HL-60/S4 treated with retinoic acid at 250 ng/mL for 4 days and 3 days (cell line): Measurements from ENCODE around the gene TUBB3.
"Not testable (repeated sequence)": the region's sequence is repeated elsewhere in the genome, so short reads cannot be mapped to it uniquely, and the experiment has no call there.

Experiments used
- in situ Hi-C: fragments of 300-500 bp; cut with MboI; formaldehyde crosslinking; loops from 2 replicates; pipeline ENCODE4 v1.7.0; 2022; ENCODE audit warnings: low sequenced_read_pairs

Gene TUBB3

DNA sequence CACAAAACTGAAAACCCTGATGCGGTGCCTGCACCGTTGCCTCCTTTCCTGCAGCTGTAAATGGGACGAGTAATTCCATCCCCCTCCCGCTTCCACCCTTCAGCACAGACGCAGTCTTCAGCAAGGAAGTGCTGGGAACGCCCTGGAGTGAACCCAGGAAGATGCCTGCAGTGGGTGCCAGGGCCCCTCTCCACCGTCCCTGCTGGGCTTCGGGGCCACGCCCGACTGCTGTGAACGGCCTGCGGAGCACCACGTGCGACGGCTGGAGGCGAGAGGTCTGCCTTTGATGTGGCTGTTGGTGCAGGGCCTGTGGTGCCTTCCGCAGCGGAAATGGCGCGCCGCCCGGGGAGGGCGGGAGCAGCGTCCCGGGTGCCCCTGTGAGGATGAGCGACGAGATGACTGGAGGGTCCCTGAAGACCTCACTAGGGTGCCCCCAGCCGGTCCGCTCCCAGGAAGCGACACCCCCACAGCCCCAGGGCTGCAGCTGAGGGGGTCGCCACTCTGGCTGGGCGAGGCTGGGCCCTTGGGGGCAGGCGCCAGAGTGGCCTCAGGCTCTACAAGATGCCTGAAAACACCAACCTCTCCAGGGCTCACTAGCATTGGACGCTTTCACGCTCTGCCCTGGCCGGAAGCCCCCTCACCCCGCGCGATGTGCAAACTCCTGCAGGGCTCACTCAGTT is 5.2 kb upstream of the TUBB3 start:
- in situ Hi-C loops, result no loop called here

DNA sequence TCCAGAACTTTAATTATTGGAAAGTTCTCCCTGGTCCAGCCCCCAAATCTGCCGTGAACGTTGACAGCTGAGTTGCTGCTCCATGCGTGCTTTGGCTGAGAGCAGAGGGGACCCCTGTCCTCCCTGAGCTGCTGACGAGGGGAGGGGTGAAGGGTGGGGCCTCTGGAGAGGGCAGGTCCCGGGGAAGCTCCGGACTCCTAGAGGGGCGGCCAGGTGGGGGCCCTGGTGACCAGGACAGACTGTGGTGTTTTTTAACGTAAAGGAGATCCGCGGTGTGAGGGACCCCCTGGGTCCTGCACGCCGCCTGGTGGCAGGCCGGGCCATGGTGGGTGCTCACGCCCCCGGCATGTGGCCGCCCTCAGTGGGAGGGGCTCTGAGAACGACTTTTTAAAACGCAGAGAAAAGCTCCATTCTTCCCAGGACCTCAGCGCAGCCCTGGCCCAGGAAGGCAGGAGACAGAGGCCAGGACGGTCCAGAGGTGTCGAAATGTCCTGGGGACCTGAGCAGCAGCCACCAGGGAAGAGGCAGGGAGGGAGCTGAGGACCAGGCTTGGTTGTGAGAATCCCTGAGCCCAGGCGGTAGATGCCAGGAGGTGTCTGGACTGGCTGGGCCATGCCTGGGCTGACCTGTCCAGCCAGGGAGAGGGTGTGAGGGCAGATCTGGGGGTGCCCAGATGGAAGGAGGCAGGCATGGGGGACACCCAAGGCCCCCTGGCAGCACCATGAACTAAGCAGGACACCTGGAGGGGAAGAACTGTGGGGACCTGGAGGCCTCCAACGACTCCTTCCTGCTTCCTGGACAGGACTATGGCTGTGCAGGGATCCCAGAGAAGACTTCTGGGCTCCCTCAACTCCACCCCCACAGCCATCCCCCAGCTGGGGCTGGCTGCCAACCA is 4.4 kb upstream of the TUBB3 start, which contains the start of gene MC1R:
Gene MC1R, plus strand, starts transcription at position 410 of the 895 bp plus-strand sequence. Its CDS starts 397 bp downstream, at position 807.
- in situ Hi-C loops, result no loop called here

DNA sequence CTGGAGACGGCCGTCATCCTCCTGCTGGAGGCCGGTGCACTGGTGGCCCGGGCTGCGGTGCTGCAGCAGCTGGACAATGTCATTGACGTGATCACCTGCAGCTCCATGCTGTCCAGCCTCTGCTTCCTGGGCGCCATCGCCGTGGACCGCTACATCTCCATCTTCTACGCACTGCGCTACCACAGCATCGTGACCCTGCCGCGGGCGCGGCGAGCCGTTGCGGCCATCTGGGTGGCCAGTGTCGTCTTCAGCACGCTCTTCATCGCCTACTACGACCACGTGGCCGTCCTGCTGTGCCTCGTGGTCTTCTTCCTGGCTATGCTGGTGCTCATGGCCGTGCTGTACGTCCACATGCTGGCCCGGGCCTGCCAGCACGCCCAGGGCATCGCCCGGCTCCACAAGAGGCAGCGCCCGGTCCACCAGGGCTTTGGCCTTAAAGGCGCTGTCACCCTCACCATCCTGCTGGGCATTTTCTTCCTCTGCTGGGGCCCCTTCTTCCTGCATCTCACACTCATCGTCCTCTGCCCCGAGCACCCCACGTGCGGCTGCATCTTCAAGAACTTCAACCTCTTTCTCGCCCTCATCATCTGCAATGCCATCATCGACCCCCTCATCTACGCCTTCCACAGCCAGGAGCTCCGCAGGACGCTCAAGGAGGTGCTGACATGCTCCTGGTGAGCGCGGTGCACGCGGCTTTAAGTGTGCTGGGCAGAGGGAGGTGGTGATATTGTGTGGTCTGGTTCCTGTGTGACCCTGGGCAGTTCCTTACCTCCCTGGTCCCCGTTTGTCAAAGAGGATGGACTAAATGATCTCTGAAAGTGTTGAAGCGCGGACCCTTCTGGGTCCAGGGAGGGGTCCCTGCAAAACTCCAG is 3.4 kb upstream of the TUBB3 start:
- in situ Hi-C loops, result no loop called here

DNA sequence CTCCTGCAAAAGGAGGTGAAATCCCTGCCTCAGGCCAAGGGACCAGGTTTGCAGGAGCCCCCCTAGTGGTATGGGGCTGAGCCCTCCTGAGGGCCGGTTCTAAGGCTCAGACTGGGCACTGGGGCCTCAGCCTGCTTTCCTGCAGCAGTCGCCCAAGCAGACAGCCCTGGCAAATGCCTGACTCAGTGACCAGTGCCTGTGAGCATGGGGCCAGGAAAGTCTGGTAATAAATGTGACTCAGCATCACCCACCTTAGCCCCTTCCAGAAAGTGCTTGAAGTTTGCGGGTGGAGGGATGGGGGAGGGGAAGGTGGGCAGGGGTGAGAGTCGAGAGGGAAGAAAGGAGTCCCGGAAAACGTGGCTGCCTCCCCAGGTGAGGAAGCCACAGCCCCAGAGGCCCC is 2.4 kb upstream of the TUBB3 start:
- in situ Hi-C loops, result no loop called here

DNA sequence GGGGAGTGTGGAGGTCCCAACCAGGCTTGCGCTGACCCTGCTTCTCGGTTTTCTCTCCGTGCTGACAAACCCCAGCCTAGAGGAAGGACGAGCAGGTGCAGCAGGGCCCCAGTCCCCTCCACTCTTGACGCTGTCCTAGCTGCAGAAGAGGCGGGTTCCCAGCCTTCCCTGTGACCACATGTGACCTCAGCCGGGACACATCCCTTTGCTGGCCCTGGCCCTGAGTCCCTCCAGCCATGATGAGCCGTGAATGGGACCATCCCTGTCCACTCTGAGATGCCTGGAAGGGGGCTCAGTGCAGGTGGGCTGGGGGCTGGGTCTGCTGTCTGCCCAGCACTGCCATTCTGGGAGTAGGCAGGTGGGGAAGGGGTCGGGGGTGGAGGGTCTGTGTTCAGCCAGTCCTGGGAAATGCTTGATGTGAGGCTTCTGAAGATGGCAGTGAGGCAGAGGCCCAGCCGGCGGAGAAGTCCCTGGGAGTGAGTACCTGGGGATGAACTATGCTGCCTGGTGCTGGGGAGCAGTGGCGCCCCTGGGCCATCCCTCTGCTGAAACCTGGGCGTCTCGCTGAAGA is 1.9 kb upstream of the TUBB3 start:
- in situ Hi-C loops, result no loop called here

DNA sequence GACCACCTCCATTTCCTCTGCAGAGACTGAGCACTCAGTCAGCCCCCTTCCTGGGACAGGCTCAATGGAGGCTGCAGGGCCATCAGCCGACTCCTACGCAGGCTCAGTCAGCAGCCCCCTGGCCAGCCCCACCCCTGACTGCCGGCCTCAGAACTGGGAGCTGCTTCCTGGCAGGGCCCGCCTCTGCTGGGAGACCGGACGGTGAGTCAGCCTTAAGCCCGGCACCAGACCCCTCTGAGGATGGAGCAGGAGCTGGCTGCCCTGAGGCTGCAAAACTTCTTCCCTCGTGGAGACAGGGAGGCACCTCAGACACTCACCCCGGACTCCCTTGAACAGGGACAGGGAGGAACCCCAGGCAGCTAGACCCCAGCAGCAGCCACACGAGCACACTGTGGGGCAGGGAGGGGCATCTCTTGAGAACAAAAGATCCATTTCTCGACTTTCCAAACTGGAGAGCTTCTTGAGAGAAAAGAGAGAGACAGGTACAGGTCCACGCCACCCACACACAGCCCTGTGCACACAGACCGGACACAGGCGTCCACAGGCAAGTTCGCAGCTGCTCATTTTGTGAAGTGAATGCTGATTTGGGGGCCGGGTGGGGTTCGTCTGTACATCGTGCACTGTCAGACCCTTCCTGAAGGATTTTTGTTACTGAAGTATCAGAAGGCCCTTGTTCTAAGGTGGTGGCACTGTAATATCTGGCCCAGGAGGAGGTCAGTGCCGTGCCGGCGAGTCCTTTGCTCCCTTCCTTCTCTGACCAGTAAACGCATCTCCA is 1.3 kb upstream of the TUBB3 start:
- in situ Hi-C loops, result no loop called here

DNA sequence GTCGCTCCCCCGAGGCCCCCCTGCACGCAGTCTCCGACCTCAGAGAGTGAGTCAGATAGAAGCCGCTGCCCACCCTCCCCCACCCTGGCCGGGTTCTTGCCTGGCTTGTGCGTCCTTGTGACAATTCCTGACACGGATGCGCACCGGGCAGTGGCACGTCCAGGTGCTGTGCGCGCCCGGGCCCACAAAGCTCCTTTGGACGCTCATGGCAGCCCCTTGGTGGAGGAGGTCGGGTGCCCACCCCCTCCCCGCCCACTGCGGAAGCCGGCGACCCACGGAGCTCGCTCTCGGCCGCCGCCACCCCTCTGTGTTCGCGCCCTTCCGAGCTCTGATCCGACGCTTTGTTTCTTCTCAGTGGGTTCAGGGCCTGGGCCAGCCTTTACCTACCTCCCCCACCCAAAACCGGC is 662 bp upstream of the TUBB3 start:
- in situ Hi-C loops, result no loop called here

DNA sequence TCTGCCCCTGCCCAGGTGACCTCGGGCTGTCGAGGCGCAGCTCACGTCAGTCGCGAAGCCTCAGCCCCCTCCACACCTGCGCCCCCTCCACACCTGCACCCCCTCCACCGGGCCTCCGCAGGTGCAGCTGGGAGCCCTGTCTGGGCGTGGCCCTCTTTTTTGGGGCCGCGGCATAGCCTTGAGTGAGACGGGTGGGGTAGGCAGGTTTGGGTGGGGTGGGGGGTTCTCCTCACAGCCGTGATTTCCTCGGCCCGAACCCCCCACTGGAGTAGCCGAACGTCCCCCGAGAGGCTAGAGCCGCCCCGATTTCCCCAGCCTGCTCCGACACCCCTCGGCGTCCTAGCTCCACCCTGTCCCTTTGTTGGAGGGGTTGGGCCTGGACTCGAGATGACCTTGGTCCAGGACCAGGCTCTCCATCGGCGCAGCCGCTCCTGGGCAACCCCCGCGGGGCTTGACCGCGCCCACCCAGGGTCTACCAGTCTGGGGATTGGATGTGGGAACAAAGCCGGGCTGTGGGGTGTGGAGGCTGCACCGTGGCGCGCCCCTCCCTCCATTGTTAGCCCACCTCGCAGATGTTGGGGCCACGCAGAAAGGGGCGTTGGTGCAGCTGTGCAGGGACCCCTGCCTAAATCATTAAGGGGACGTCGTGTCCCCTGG is 626 bp downstream of the TUBB3 start:
- in situ Hi-C loops, result no loop called here

DNA sequence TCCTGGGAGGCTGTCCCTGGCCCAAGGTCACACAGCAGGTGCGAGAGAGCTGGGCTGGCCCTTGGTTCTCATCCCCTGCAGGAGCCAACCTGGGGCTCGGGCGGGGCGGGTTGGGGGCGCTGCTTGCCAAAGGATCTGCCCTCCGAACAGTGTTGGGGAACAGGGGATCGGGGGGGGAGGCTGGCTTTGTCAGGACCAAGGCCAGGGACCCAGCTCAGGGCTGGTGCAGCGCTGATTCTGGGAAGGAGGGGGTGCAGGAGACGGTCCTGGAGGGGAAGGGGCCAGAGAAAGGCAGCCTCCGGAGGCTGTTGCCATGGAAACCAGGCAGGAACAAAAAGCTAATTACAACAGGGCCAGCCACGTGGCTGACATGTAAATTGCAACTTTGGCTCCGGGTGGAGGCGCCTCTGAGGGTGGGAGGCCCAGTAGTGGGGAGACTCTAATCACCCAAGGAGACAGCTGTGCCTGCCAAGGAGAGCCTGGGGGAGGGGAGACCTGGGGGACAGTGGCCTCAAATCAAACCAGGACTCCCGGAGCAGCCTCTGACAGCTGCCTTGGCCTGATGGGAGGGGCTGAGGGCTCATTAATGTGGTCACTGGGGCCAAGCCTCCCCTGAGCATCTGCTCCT is 1.3 kb downstream of the TUBB3 start:
- in situ Hi-C loops, result no loop called here

DNA sequence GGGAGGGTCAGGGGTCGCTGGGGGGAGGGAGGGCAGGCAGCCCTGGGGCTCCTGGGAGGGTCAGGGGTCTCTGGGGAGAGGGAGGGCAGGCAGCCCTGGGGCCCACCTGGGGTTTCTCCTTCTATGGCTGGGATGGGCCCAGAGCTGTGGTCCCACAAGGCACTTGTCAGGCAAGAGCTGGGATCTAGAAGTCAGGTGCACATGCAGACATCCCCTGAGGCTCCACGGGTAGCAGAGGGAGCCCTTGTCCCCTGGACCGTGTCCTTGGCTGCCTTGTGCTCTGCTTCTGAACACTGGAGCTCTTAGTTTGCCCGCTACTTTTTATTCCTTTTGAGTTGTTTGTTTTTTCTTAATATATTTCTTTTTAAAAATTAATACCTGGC is 1.8 kb downstream of the TUBB3 start:
- in situ Hi-C loops, result no loop called here

DNA sequence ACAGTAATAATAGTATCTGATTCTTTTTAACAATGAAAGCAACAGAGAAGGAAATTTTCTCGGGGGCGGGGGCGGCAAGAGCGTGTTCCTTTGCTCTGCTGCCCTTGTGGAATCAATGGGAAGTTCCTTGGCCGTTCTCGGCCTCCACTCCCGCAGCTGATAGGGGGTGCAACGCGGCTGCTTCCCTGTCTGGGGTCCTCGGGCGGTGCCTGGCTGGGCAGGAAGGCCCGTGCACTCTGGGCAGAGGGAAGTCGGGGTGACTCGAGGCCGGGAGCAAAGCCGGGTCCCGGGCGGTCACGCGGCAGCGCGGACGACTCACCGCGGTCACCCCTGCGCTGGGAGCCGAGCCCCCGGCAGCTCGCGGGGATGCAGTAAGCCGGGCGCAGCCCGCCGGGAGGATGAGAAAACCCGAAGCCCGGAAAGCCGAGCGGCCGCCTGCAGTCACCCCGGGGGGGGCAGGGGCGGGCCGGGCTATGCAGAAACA is 2.5 kb downstream of the TUBB3 start:
- in situ Hi-C loops, result no loop called here

DNA sequence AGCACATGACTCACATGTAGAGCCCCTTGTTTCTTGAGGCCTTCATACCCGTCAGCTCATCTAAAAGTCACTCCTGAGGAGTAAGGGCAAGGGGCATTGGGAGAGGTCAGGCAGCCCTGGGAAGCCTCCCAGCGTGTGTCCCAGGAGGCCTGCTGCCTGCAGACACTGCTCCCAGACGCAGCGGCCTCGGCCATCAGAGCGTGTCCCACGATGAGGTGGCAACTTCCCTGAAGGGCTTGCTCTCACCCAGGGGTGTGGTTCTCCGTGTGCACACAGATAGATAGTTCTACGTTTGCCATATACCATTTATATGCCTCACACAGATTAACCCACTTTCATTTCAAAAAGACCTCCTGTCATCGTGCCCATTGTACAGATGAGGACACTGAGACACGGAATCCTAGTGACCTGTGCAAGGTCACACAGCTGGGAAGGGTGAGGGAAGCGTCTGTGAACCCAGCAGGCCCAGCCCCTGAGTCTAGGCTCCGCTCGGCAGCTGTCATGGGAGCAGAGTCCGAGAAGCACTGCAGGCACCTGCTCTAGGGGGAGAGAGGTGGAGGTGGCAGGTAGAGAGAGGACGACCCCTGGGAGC is 8.3 kb downstream of the TUBB3 start:
- in situ Hi-C loops, result no loop called here

DNA sequence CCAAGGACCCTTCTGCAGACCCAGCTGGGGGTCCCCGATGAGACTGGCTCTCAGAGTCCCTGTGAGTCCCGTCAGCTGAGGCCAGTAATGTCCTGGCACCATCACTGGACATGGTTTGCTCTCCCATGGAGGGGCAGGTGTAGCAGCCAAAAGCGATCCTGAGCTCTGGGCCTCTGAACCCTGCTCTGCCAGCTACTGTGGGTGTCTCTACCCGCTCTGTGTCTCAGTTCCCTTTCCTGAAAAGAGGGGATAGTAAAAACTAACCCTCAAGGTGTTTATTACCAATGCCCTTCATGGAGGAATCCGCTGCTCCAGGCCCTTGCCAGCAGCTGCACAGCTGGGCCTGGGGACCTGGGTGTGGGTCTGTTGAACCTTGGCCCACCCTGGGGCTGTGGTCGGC is 8.8 kb downstream of the TUBB3 start:
- in situ Hi-C loops, result no loop called here

DNA sequence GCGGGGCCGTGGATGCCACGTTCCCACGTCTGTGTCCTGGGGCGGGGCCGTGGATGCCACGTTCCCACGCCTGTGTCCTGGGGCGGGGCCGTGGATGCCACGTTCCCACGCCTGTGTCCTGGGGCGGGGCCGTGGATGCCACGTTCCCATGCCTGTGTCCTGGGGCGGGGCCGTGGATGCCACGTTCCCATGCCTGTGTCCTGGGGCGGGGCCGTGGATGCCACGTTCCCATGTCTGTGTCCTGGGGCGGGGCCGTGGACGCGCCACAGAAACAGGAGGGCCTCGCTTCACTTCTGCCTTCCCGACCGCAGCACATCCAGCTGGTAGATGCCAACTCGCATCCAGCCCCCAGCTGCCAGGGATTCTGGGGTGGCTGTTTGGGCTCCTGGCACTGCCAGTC is 10.9 kb downstream of the TUBB3 start:
- in situ Hi-C loops, result not testable (repeated sequence)

DNA sequence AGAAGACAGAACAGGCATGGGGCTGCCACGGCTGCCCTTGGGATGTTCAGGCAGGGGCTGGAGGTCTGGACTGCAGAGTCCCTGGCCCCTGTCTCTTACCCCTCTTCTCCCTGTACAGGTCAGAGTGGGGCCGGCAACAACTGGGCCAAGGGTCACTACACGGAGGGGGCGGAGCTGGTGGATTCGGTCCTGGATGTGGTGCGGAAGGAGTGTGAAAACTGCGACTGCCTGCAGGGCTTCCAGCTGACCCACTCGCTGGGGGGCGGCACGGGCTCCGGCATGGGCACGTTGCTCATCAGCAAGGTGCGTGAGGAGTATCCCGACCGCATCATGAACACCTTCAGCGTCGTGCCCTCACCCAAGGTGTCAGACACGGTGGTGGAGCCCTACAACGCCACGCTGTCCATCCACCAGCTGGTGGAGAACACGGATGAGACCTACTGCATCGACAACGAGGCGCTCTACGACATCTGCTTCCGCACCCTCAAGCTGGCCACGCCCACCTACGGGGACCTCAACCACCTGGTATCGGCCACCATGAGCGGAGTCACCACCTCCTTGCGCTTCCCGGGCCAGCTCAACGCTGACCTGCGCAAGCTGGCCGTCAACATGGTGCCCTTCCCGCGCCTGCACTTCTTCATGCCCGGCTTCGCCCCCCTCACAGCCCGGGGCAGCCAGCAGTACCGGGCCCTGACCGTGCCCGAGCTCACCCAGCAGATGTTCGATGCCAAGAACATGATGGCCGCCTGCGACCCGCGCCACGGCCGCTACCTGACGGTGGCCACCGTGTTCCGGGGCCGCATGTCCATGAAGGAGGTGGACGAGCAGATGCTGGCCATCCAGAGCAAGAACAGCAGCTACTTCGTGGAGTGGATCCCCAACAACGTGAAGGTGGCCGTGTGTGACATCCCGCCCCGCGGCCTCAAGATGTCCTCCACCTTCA is 11.7 kb downstream of the TUBB3 start:
- in situ Hi-C loops, result no loop called here

DNA sequence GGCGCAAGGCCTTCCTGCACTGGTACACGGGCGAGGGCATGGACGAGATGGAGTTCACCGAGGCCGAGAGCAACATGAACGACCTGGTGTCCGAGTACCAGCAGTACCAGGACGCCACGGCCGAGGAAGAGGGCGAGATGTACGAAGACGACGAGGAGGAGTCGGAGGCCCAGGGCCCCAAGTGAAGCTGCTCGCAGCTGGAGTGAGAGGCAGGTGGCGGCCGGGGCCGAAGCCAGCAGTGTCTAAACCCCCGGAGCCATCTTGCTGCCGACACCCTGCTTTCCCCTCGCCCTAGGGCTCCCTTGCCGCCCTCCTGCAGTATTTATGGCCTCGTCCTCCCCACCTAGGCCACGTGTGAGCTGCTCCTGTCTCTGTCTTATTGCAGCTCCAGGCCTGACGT is 12.5 kb downstream of the TUBB3 start:
- in situ Hi-C loops, result not testable (repeated sequence)

DNA sequence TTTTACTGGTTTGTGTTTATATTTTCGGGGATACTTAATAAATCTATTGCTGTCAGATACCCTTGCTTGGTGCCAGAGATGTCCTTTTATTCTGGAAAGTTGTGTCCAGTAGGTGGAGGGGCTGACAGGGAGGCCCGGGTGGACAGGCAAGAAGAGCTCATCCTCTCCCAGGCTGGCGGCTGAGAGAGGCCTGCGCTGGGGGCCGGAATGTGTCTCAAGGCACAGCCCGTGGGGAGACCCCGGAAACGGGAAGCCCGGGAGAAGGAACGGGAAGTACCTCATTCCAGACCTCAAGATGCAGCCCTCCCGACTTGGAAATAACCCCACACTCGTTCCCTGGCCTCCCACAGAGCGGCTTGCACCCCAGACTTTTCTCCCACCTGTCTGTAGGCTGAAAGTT is 12.9 kb downstream of the TUBB3 start:
- in situ Hi-C loops, result no loop called here

DNA sequence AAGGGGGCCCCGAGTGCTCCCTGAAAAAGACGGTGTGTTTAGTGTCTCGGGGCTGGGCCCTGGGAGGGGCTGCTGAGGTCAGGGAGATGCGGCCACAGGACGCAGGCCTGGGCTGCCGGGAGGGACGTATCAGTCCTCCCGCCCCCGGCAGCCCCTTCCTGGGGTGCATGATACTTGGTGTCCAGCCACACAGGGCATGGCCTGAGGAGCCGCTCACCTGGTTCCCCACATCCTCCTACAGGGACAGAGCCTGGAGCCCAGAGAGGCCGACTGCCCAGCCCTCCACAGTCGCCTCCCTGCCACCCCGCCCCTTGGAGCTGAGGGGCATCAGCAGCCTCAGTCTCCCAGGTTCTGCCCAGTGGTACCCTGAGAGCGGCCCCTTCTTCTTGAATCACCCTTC is 13.4 kb downstream of the TUBB3 start:
- in situ Hi-C loops, result no loop called here
